GM18502 (cell line): ENCODE measurements around the gene BAIAP2.

Source experiments
- ATAC-seq: cut with Tn5 transposase; IDR thresholded peaks from one replicate; pipeline ENCODE4 v1.9.1; 2021; ENCODE audit warnings: mild to moderate bottlenecking; ENCODE audit not compliant: unreplicated experiment, poor library complexity

The BAIAP2 gene

DNA sequence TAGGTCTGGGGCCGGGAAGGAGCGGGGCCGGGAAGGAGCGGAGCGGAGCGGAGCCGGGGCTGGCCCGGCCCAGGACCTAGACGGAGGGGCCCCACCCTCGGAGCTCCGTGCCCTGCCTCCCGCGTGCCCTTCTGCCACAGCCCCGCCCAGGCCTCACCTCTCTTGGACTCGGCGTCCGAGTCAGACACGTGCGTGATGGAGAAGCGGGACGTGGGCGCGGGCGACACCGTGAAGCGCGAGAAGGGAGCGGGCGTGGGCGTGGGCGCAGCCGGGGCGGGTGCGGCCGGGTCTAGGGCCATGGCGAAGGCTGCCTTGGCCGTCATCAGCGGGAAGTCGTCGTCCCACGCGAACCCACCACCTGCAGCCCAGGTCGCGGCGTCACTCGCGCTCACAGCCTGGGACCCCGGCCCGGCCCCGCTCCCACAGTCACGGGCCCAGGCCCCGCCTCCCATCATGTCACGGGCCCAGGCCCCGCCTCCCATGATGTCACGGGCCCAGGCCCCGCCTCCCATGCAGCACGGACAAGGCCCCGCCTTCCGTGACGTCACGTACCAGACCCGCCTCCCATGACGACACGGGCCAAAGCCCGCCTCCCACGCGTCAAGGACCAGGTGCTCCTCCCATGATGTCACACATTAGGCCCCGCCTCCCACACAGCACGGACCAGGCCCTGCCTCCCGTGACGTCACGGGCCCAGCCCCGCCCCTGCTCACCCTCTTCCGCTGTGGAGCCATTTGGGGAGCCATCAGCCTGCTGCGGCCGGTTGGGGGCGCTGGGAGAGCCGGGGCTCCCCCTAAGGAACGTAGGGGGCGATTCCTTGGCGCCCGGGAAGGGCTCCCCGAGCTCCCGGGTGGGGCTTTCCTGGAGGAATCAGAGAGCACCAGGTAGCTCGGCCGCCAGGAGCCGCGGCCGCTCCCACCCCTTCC lies 84.5 kb downstream of the BAIAP2 start:
- ATAC-seq = no peak

DNA sequence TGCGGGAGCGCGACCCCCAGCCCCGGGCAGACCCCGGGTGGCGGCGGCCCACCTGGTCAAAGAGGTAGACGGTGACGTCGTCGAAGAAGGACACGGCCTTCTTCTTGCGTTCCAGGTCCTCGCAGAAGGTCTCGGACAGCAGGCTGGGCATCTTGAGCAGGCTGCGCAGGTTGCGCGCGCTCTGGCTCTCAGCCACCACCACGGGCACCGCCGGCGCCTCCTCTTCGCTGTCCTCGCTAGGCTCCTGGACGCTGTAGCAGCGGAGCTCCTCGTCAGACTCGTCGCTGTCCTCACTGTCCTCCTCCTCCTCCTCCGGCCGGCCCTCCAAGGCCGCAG lies 85.2 kb downstream of the BAIAP2 start:
- no peak for ATAC-seq

DNA sequence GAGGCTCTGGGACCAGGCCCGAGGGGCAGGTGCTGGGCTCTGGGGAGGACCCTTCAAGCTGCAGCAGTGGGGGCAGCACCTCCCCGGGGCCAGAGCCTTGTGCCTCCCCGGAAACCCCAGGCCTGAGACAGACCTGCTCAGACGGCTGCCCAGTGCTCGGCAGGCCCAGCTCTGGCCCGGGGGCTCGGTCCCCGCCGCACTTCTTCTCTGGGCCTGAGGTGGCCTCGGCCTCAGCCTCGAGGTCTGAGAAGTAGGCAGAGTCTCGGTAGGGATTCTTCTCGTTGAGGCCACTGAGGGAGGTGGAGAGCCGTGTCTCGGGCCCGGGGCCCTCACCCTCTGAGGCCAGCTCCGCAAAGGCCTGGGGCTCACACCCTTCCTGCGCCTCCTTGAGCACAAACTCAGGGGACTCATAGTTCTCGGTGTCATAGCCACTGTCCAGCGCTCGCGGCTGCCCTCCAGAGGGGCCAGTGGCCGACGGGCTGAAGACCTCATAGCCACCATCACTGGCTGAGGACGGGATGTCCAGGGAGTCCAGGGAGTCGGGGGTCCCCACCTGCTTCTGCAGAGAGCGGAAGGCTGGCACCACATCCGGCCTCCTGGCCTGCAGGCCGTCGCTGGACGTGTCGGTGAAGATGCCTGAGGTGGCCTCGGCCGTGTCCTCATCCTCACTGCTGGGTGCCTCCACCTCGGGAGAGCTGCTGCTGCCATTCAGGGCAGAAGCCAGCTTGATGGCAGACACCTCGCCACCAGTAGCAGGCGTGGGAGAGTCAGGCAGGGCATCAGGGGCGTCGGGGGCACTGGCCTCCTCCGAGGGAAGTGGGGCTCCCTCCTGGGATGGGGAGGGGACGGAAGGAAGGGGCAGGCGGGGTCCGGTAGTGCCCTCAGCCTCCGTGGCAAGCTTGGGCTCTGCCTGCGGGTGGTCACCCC lies 86.0 kb downstream of the BAIAP2 start:
- no peak for ATAC-seq

DNA sequence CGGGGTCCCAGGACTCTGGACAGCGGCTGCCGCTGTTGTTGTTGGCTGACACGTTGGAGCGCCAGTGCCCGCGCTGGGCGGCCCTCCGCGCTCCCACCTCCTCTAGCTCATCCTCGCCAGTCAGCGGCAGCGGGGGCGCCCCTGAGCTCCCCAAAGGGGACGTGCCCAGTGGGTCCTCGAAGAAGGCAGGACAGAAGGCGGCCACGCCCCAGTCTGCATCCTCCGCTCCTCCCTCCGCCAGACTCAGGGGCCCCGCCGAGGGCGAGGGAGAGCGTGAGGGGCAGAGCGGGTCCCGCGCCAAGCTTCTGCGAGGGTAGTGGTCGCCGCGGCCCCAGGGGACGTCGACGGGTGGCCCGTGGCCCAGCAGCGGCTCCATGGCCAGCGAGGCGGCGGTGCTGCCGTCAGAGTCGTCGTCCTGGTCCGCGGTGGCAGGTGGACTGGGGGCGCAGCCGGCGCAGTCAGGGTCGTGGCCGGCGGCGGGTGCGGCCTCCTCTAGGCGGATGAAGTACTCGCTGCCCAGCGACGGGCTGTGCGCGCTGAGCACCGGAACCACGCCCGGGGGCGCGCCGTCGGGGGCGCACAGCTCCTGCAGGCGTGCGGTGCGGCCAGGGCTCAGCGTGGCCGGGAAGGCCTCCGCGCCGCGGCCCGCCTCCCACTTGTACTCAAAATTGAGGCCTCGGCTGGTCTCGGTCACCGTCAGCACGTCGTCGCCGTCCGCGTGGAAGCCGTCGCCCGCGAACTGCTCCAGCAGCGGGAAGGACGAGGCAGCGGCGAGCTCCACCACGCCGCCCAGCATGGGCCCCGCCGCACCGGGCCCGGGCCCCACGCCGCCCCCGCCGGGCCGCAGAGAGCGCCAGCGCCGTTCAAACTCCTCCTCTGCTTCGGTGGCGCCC lies 87.1 kb downstream of the BAIAP2 start:
- no peak for ATAC-seq

DNA sequence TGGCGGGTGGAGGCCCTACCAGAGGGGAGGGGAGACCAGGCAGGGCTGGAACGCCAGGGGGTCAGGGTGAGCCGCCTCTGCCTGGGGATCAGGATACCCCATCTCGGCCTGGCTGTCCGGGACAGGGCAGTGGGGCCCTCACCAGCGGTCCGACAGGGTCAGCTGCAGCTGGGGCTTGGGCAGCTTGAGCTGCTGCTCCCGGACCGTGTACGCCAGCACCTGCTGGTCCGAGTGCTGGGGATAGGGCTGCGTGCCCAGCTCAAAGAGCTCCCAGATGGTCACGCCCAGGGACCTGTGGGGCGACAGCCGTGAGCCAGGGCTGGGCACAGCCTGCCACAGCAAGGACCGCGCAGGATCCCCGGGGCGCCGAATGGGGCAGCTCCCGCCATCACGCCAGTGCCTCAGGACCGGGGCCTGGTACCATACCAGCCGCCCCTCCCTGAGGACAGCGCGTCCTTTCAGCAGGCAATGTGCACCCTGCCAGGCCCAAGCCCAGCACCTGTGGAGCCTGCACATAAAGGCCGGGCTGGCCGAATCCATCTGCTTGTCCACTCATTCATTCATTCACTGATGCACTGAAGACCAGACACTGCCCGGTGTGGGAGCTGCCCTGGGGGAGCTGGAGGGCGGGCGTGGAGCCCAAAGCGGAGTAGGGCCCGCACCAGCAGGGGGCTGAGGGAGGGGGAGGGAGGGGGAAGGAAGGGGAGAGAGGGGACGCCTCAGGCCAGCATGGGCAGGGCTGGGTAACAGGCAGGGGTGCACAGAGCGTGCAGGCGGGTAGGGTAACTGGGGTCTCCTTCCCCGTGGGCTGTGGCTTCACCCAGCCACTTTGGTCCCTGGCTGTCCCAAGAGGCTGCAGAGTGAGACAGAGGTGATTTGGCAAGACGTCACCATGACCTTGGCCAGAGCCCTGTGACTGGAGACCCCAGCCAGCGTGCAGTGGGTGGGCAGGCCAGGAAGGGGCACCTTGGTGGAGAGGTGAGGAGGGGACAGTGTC lies 88.4 kb downstream of the BAIAP2 start:
- no peak for ATAC-seq

DNA sequence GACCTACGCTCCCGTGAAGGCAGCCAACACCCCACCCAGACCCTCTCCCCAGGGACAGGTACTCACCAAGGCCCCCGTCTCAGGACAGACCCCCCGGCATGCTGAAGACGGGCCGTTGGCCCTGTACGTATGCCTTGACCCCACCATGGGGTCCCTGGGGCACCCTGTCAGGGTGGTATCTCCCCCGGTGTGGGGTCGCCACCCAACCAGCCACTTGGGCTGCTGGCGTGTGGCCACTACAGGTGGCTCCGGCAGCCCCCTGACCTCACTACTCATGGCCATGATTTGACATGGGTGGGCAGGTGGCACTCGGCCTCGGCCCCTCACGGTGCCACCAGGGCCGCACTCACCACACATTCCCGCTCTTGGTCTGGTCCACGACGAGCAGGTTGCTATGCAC lies 89.4 kb downstream of the BAIAP2 start:
- ATAC-seq = no peak

DNA sequence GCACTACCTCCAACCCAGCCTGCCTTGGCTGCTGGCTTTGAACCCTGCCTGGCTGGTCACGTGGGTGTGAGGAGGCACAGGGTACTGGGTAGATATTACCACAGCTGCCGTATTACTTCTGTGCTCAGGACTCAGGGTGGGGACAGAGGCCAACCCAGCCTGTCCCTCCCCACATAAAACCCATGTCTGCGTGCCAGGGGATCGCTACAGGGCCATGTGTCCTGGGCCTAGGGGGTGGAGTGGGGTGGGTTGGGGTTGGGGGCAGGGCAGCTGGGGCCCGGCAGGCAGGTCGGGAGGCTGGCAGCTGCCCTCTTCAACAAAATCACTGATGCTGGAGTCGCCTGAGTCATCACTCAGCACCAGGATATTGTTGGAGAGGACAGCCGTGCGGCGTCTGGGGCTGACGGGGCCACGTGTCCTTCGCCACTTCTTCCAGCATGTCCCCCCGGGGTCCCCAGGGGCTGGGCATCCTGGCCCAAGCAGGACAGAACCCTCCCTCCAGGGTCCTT lies 90.7 kb downstream of the BAIAP2 start:
- no peak for ATAC-seq

DNA sequence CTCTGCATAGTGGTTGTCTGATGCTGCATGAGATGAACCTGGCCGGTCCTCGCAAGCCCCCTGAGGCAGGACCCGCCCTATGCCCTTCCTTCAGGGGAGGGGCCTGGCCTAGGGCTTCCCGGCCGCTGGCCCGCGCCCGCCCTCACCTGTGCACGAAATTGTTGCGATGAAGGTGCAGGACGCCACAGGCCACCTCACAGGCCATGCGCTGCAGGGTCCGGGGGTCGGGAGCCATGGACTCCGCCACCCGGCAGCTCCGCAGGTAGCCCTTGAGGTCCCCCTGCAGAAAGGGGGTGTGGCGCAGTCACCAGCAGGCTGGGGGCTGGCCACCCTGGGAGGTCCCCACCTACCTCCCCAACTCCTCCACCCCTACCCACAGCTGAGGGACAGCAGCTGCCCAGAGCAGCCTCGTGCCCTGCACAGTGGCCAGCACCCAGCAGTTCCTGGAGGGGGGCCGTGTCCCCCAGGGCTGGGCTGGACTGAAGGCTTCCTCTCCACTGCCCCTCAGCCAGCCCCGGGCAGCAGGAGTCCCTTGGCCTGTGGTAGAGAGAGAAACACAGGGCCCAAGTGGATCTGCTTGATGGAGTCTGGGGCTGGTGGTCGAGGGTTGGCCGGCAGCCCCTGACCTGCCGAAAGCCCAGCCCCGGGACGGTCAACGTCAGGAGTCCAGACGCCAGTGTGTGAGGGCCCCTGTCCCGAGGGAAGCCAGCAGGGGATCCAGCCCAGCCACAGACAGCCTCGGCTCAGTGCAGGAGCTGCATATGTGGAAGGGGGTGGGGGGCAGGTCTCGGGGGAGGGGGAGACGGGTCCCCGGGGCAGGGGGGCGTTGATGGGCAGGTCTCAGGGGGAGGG lies 91.6 kb downstream of the BAIAP2 start:
- no peak for ATAC-seq

DNA sequence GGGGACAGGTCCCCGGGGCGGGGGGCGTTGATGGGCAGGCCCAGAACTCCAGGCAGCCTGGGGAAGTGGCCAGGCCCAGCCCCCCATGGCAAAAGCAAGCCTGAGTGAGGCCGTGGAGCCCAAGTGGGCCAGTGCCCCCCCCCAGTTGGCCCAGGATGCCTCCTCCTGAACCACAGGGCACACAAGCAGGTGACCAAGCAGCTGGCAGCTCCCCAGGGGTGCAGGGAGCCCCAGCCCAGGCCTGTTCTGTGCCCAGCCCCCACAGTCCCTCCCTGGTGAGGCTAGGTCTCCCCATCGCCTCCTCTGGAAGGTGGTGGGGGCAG lies 92.1 kb downstream of the BAIAP2 start:
- no peak for ATAC-seq

DNA sequence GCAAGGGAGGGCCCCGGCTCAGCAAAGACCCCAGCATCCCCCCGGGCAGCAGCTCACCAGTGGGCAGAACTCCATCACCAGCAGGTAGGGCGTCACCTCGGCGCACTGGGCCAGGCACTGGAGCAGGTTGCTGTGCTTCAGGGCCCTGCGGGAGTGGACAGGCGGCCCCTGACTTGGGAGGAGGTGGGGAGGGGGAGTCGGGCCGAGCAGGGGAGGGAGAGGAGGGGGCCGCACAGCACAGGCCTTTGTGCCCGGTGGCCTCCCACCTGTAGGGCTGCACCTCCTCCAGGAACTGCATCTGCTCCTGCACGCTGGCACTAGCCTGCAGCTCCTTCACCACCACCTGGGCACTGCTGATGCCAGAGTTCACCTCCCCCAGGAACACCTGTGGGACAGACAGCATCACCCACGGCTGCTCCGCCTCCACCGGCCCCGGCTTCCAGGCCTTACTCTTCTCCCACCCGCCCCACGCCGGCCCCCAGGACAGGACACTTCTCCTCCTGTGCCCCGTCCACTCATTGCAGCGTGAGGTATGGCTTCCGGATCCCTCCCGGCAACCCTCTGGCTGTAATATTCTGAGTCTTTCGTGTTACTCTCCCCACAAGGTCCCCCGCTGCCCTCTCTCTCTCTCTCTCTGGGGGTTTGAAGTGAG lies 92.7 kb downstream of the BAIAP2 start:
- no peak for ATAC-seq

DNA sequence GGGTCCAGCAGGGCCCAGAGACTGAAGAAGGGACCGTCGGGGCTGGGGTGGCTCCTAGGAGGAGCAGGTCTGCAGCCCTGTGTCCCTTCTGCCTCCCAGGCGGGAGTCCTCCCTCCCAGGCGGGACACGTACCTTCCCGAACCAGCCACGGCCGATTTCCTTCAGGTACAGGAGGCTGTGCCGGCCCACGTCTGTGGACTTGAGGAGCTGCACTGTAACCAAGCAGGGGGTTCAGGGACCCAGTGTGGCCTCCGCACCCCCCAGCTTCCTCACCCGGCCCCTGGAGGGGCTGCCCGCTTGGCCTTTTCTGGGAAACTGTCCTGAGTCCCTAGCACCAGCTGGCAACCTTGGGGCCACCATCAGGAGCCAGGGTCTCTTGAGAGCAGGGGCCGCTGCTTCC lies 93.4 kb downstream of the BAIAP2 start:
- ATAC-seq = no peak

DNA sequence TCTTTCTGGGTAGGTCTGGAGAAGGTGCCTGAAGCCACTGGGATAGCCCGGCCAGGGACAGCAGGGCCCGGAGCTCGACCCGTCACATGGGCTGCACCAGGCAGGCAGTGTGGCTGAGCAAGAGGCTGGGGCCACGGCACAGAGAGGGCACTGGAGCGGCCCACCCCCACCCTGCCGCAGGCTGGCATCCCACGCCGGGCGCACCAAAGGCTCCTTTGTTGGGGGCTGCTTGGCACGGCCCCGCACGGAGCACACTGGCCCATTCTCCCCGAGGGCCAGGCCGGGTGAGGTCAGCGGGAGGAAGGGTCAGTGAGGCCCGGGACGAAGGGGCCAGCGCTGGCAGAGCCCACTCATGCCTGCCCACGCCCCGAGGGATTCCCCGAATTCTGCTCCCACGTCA lies 93.8 kb downstream of the BAIAP2 start:
- no peak for ATAC-seq

DNA sequence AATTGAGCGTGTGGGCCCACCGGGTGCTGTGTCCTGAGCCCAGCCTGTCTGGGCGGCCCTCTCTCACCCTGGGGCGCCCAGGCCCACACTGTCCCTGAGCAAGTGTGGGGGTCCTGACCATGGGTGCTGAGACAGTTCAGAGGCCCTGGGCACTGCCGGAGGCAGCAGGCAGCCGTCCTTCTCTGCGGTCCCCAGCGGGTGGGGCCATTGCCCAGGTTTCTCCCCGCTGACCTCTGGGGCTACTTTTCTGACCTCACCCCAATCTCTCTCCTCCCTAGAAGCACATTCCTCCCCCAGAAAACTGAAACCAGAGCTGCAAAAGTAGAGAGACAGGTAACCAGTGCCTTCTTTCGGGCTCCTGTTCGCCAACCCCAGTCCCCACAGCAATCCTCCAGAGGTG lies 94.3 kb downstream of the BAIAP2 start:
- ATAC-seq = no peak

DNA sequence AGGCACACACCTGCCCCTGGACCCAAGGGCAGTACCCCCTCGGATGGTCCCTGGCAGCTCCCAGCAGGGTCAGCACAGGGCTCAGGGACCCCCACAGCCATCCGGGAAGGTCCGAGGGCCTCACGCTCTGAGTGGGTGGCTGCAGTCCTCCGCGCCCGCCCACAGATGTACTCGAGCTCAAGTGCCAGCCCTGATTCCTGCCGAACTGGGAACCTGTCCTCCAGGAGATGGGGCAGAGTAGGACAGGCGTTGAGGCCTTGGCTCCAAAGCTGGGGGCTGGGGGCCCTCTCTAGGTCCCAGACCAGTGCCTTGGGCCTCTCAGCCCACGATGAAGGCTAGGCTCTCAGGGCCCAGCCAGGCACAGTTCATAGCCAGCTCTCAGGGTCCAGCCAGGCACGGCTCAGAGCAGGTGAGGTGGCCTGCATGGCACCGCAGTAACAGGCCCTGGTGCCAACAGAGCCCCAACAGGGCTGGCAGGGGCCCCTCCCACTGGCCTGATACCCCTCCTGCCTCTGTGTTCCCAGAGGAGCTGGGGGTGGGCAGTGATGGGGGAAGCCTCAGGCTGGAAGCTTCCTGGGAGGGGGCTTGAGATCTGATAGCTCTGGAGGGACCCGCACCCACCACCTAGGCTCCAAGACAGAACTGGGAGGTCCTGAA lies 94.9 kb downstream of the BAIAP2 start:
- no peak for ATAC-seq

DNA sequence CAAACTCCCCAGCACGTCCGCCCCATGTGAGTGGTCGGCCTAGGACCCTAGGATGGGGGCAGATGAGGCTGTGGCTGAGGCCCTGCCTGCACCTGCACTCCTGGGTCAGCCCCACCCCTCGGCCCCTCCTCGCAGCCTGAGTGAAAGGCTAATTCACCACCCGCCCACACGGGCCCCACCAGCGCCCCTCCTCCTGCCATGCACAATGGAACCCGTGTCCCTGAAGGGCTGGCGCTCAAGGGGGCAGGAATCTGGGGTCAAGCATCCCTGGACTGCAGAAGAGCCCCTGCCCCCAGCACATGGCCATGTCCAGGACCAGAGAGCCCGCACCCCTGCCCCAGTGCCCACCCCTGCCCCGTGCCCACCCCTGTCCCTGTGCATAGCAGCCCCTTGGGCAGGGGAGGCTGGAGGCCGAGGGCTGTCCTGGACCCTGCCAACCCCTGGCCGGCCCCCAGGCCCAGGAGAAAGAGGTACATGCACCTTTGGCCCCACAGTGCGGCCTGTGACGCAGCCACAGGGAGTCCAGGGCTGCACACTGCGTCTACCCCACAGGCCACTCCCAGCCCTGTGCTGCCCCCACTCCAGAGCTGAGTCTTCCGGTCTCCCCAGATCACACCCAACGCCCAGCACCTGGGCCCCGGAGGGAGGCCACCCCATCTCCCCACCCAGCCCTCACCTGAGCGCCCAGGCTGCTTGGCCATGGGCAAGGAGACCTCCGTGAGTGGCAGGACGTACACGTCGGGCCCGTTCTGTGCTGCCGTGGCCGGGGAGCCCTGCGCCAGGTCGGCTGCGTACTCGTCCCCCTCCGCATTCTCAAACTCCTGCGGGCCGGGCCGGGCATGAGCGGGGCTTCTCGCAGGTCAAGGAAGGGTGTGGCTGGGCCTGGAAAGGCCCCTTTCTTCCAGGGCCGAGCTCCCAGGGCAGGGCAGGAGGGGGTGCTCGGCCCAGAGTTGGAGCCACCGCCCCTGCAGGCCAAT lies 95.7 kb downstream of the BAIAP2 start:
- no peak for ATAC-seq
